ENCODE measurements around the gene TUBB4B.
"Not testable (repeated sequence)": the region's sequence is repeated elsewhere in the genome, so short reads cannot be mapped to it uniquely, and the experiment has no call there.

TUBB4B gene

GRCh38 chr9:137237759-137238726, 3.0 kb upstream of the TUBB4B start:
- DNase-seq: no peak

DNA sequence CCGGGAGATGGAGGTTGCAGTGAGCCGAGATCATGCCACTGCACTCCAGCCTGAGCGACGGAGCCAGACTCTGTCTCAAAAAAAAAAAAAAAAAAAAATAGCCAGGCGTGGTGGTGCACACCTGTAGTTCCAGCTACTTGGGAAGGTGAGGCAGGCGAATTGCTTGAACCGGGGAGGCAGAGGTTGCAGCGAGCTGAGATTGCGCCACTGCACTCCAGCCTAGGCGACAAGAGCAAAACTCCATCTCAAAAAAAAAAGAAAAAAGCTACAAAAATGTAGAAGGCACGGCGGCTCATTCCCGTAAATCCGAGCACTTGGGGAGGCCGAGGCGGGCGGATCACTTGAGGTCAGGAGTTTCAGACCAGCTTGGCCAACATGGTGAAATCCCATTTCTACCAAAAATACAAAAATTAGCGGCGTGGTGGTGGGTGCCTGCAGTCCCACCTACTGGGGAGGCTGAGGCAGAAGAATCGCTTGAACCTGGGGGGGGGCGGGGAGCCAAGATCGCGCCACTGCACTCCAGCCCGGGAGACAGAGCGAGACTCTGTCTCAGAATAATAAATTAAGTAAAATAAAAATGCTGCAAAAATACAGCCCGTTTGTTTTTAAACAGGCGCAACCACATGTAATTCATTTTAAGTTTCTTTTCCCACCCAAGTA, 1.4 kb upstream of the TUBB4B start:
- not testable (repeated sequence) for DNase-seq

- peak; percentile 62 to 74 for DNase-seq
Measured at GRCh38 chr9:137240318-137240840, 708 bp upstream of the TUBB4B start.

GRCh38 chr9:137241490-137242268, 592 bp downstream of the TUBB4B start:
- peak; percentile 74 to 79 for DNase-seq

- no peak for DNase-seq
Measured at GRCh38 chr9:137242269-137243203, 1.4 kb downstream of the TUBB4B start.

GRCh38 chr9:137243266-137243625, 2.2 kb downstream of the TUBB4B start:
- not testable (repeated sequence) for DNase-seq

DNA sequence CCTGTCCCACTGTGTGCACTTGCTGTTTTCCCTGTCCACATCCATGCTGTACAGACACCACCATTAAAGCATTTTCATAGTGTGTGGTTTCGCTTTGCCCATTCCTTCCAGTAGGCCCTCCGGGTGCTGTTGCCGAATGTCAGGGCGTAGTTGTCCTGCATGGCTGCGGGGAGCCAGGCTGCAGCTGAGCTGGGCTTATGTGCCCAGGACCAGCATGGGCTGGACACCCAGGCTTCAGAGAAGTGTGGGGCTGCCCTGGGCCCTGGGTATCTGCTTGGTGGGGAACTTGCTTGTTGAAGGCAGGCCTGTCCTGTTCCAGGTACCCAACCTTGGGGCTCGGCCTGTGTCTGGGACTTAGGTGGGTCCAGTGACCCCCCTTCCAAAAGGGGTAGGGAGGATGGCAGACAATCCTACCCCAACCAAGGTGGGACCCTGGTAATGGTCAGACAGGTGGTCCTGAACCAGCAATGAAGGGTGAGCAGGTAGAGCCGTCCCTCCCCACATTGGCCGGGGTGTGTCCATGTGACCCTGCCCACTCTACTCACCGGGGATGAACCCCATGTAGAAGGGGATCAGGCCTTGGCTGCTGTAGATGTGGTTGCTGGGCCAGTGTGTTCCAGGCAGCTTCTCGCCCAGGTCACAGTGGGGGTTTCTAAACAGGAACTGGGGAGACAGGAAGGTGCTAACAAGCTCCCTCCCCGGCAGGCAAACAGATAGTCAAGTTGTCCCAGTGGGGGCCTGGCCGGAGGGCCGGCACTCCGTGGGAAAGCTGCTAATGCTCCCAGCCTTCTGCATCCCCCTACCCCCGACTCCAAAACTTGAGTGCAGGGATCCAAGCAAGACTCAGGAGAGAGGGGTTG, 2.8 kb downstream of the TUBB4B start:
- DNase-seq: no peak

GRCh38 chr9:137244486-137245449, 3.7 kb downstream of the TUBB4B start:
- DNase-seq: no peak

- no peak for DNase-seq
Measured at GRCh38 chr9:137245450-137246421, 4.6 kb downstream of the TUBB4B start.

DNA sequence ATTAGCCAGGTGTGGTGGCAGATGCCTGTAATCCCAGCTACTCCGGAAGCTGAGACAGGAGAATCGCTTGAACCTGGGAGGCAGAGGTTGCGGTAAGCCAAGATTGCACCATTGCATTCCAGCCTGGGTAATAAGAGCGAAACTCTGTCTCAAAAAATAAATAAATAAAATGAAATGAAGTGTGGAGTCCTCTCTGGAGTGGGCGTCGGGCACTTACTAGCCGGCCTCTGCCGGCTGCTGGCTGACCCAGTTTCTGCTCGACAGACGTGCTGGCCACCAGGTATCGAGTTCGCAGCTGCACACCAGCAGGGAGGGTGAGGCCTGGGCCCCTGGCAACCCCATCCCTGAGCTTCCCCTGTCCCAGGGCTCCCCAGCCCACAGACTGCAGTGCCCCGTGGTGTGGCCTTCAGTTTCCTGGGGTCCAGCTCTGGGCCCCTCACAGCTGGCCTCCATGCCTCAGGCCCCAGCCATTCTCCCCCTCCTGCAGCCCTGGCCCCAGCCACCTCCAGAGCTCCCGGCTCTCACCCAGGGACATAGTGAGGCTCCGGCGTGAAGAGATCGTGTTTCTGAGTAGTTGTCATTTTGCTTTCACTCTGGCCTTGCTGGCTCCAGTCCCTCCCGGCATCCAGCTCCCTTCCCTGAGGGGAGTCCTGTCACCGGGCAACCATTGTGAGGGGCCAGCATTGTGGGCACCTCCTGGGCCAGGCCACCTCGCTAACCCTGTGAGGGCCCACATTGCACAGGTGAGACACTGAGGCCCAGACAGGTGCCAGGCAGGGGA, 6.2 kb downstream of the TUBB4B start:
- DNase-seq: no peak

DNA sequence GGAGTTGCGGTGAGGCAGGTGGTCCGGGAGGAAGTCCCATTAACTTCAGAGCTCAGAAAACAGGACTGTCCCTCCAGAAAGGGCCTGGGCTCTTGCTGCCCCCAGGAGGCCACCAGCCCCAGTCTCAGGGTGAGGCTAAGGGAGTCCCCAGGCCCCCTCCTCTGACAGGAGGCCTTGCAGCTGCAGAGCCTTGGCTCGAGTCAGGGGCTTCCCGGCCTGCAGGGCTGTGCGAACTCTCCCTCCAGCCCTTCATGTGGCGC, 6.8 kb downstream of the TUBB4B start:
- DNase-seq: no peak

- DNase-seq: no peak
Measured at GRCh38 chr9:137250329-137251193, 9.5 kb downstream of the TUBB4B start.

DNA sequence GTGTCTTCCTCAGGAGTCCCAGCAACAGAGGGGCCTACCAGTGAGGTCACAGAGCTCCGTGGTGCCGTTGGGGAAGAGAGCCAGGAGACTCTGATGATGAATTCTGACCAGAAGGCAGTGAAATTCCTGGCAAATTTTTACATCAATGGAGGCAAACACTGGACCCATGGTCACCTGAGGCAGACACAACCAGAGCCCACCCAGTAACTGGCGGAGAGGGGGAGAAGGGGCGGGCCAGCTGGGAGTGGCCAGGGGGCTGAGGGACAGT, 10.0 kb downstream of the TUBB4B start, which contains the start of gene STPG3:
TSS of gene STPG3 (plus strand) at position 93 of the 268 bp plus-strand sequence. CDS start at position 94, 1 bp downstream.
- no peak for DNase-seq

DNA sequence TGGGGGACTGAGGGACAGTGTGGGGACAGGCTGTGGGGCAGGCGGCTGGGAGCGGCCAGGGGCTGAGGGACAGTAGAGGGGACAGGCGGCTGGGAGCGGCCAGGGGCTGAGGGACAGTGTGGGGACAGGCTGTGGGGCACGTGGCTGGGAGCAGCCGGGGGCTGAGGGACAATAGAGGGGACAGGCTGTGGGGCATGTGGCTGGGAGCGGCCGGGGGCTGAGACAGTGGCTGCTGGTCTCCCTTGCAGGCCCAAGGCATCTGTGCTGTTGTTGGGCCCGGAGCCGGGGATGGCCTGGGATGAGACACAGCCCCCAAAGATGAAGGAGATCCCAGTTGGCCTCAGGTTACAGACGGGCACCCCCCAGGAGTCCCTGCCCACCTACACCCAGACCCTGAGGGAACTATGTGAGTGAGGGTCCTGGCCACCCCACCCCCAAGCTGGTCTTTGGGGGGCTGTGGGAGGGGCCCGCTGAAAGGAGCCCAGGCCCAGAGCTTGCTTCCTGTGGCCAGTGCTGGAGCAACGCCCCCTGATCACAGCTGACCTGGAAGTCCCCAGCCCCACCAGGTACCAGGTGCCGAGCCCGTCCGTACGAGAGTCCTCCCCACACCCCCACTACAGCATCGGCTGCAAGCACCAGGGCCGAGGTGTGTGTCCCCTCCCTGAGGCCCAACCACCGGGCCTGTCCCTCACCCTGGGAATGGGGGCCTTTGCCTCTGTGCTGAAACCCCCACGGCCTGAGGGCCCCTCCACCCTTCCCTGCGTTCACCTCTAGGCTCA, 10.6 kb downstream of the TUBB4B start:
- DNase-seq: no peak

GRCh38 chr9:137252555-137253506, 11.7 kb downstream of the TUBB4B start:
- DNase-seq: no peak

Data from activated CD4-positive, alpha-beta T cell treated with anti-CD3 and anti-CD28 coated beads for 4 hours (primary cell).